Gastrocnemius medialis (tissue), 4 donors: Measurements from ENCODE around the gene LYPD6B. TPM values are rescaled to one million over a fixed set of nuclear protein-coding genes. Genes with fewer than 3 reads are reported as not detected.

Source experiments
- ATAC-seq, 2 donors: fragments of 150-250 bp; one replicate each; pipeline ENCODE4 v1.9.1; 2016
- DNase-seq, 2 donors: peaks; one replicate each; pipeline ENCODE4 v3.0.0-alpha.2; 2019
- H3K27ac ChIP-seq, 4 donors: fragments of 200-600 bp; sonication (generic); 1 replicate in 1 of 4; 2 replicates in 3 of 4; pipeline ENCODE4 v1.5.1; 2016 to 2018; ENCODE audit warnings: mild to moderate bottlenecking in 2 of 4, moderate library complexity in 1 of 4
- H3K27me3 ChIP-seq, 3 donors: fragments of 200-600 bp; sonication (generic) in 2 of 3; 1 replicate in 1 of 3; 2 replicates in 2 of 3; pipeline versions ENCODE4 v1.5.1 to v1.6.0; 2016 to 2019; ENCODE audit warnings: mild to moderate bottlenecking in 1 of 3, moderate library complexity in 1 of 3
- H3K36me3 ChIP-seq, 2 donors: fragments of 200-600 bp; sonication (generic) in 1 of 2; one replicate each; pipeline ENCODE4 v1.5.1; 2017 to 2018
- H3K4me1 ChIP-seq, 2 donors: fragments of 200-600 bp; sonication (generic) in 1 of 2; one replicate each; pipeline ENCODE4 v1.5.1; 2016 to 2017; ENCODE audit warnings: mild to moderate bottlenecking in 2 of 2
- H3K4me3 ChIP-seq, 4 donors: fragments of 200-600 bp; sonication (generic) in 3 of 4; 1 replicate in 1 of 4; 2 replicates in 3 of 4; pipeline ENCODE4 v1.5.1; 2016 to 2019; ENCODE audit warnings: mild to moderate bottlenecking in 2 of 4
- H3K9me3 ChIP-seq, 3 donors: fragments of 200-600 bp; sonication (generic) in 2 of 3; 1 replicate in 1 of 3; 2 replicates in 2 of 3; pipeline ENCODE4 v1.5.1; 2016 to 2019
- POLR2A ChIP-seq, 2 donors: fragments of 450-650 bp; IDR thresholded peaks; one replicate each; pipeline ENCODE4 v1.6.1; 2017; ENCODE audit warnings: antibody characterized with exemption in 2 of 2, mild to moderate bottlenecking in 2 of 2, moderate library complexity in 2 of 2
- in situ Hi-C, 4 donors: fragments of 200-750 bp; cut with MboI; loops; one replicate each; pipeline versions ENCODE4 v1.15.0 to v1.8.0; 2017; ENCODE audit warnings: low sequenced_read_pairs in 4 of 4
- intact Hi-C: fragments of 100-400 bp; cut with DNase I; formaldehyde crosslinking; loops from one replicate; pipeline ENCODE4 v1.15.1; 2023; ENCODE audit warnings: low total_unique reads
- total RNA-seq, 4 donors: library from RNA; depleted of rRNA; stranded (reverse); fragments of >200 nt; gene quantifications; one replicate each; pipeline versions ENCODE4 v1.1.0 to v1.2.3, GENCODE V29; 2016
- TF ChIP-seq, protein P1 (sequence below), 5 experiments: fragments of 450-650 bp in 3 of 5; fragments of 200-600 bp in 2 of 5; sonication (generic) in 2 of 5; IDR thresholded peaks in 4 of 5; conservative IDR thresholded peaks in 1 of 5; 1 replicate in 4 of 5; 2 replicates in 1 of 5; pipeline ENCODE4 v1.5.1; 2016 to 2019; ENCODE audit warnings: antibody characterized with exemption in 5 of 5, mild to moderate bottlenecking in 3 of 5, moderate library complexity in 3 of 5

LYPD6B gene
- total RNA-seq, 4 donors from 2014 or later, result not detected

DNA sequence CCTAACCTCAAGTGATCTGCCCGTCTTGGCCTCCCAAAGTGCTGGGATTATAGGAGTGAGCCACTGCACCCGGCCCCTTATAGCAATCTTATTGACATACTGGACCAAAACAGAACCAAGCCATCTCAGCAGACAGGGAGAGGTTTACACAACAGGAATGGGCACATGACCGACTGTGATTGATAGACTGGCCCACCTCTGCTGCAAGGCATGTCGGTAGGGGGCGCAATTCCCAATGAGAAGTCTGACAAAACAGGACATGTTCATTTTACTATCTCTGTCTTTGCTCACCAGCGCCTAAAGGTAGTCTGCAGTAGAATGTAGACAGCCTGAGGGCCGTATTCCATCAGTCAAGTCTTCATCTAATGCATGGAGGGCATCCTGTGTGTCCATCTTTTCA is 2.0 kb downstream of the LYPD6B start:
- in situ Hi-C loops (no loop called here), intact Hi-C loops (no loop called here)
- peaks cover 13 to 31% (median 30%) of the 10 kb centered on the region in 3 donors for H3K27me3 ChIP-seq
- H3K27ac ChIP-seq, result no peak overlapping the region
- TF ChIP-seq, protein P1, sequence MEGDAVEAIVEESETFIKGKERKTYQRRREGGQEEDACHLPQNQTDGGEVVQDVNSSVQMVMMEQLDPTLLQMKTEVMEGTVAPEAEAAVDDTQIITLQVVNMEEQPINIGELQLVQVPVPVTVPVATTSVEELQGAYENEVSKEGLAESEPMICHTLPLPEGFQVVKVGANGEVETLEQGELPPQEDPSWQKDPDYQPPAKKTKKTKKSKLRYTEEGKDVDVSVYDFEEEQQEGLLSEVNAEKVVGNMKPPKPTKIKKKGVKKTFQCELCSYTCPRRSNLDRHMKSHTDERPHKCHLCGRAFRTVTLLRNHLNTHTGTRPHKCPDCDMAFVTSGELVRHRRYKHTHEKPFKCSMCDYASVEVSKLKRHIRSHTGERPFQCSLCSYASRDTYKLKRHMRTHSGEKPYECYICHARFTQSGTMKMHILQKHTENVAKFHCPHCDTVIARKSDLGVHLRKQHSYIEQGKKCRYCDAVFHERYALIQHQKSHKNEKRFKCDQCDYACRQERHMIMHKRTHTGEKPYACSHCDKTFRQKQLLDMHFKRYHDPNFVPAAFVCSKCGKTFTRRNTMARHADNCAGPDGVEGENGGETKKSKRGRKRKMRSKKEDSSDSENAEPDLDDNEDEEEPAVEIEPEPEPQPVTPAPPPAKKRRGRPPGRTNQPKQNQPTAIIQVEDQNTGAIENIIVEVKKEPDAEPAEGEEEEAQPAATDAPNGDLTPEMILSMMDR (IDR thresholded peaks at IDR 0.05 in 4 of 5, conservative IDR thresholded peaks at IDR 0.05 in 1 of 5), result no peak
- TF ChIP-seq POLR2A (IDR thresholded peaks at IDR 0.05), result no peak
- H3K4me1 ChIP-seq, result no peaks in the 10 kb centered on the region
- DNase-seq (no peak), ATAC-seq (no peak)
- no peak overlapping the region for H3K4me3 ChIP-seq
- no peaks in the 10 kb centered on the region for H3K36me3 ChIP-seq
- no peaks in the 10 kb centered on the region for H3K9me3 ChIP-seq

DNA sequence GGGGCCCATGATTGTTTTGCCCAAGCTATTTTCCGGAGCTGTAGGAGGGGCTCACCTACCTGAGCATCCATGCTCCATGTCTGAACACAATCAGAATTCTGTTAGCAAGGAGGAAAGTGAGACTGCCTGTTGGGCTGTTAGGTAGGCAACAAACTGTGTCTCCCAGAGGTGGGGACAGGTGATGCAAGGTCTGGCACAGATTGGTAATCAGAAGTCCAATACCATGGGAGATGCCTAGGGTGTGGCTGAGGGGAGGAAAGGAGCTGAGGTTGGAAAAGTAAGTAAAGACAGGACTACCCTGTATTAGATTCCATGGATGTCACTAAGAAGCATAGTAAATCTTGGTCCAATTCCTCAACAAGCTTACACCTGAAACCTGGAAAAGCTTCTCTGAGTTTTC is 3.0 kb downstream of the LYPD6B start:
- Histone ChIP-seq H3K36me3 (no peaks in the 10 kb centered on the region), H3K4me1 (no peaks in the 10 kb centered on the region), H3K27ac (no peak overlapping the region), H3K4me3 (no peak overlapping the region), H3K27me3 (peaks cover 13 to 29% (median 27%) of the 10 kb centered on the region in 3 donors), H3K9me3 (no peaks in the 10 kb centered on the region)
- intact Hi-C loops, result no loop called here
- ATAC-seq (no peak), DNase-seq (no peak)
- TF ChIP-seq, protein P1 (IDR thresholded peaks at IDR 0.05 in 4 of 5, conservative IDR thresholded peaks at IDR 0.05 in 1 of 5), result no peak
- TF ChIP-seq POLR2A (IDR thresholded peaks at IDR 0.05), result no peak
- in situ Hi-C loops, result no loop called here

DNA sequence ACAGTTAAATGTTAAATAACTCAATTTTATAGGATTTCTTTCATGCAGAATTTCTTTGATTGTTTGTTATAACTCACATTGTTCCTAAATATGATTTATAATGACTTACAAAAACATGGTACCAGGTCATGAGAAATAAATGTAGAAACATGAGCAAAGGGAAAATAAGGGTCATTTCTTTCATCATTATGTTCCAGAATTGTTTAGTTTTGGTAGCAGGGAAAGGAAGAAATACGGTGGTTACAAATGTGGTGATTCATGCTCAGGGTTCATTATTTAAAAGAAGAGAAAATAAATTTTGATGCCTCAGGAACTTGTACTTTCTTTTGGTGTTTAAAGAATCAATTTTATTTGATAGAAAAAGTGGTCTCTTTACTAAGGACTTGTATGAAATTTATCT is 4.4 kb downstream of the LYPD6B start:
- TF ChIP-seq, protein P1 (IDR thresholded peaks at IDR 0.05 in 4 of 5, conservative IDR thresholded peaks at IDR 0.05 in 1 of 5), result no peak
- no peak for TF ChIP-seq POLR2A (IDR thresholded peaks at IDR 0.05)
- Histone ChIP-seq H3K27ac (no peak overlapping the region), H3K4me1 (no peaks in the 10 kb centered on the region), H3K4me3 (no peak overlapping the region), H3K27me3 (peaks cover 8 to 18% (median 18%) of the 10 kb centered on the region in 3 donors), H3K36me3 (no peaks in the 10 kb centered on the region), H3K9me3 (no peaks in the 10 kb centered on the region)
- in situ Hi-C loops (no loop called here), intact Hi-C loops (no loop called here)
- DNase-seq (no peak), ATAC-seq (no peak)

DNA sequence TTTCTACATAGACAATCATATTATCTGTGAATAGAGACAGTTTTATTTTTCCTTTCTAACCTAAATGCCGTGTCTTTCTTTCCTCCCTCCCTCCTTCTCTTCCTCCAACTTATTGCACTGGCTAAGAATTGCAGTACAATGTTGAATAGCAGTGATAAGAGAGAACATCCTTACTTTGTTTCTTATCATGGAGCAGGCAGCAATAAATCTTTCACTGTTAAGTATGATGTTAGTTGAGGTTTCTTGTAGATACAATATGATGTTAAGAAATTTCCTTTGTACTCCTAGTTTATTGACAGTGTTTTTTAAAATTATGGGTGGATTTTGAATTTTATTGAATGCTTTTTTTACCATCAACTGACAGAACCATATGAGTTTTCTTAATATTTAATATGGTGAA is 6.0 kb downstream of the LYPD6B start:
- DNase-seq (no peak), ATAC-seq (no peak)
- Histone ChIP-seq H3K4me1 (no peaks in the 10 kb centered on the region), H3K27ac (no peak overlapping the region), H3K36me3 (no peaks in the 10 kb centered on the region), H3K9me3 (no peaks in the 10 kb centered on the region), H3K27me3 (peaks cover 0 to 7% (median 6%) of the 10 kb centered on the region in 3 donors), H3K4me3 (no peak overlapping the region)
- in situ Hi-C loops, result no loop called here
- TF ChIP-seq, protein P1 (IDR thresholded peaks at IDR 0.05 in 4 of 5, conservative IDR thresholded peaks at IDR 0.05 in 1 of 5), result no peak
- no peak for TF ChIP-seq POLR2A (IDR thresholded peaks at IDR 0.05)
- intact Hi-C loops, result no loop called here

DNA sequence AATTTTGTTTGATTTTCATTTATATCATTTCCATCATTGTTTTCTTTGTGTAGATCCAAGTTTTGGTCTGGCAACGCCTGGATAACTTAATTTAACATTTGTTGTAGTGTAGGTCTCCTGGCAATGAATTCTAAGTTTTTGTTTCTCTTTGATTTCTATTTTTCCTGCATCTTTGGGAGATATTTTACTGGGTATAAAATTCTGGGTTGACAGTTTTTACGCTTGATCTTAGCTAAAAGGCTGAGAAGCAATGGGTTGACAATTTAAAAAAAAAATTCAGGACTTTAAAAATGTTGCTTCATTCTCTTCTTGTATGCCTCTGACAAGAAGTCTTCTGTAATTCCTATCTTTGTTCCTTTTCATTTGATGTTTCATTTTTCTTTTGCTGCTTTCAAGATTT is 8.6 kb downstream of the LYPD6B start:
- DNase-seq, result no peak
- Histone ChIP-seq H3K36me3 (no peaks in the 10 kb centered on the region), H3K4me1 (no peaks in the 10 kb centered on the region), H3K27ac (no peak overlapping the region), H3K9me3 (no peaks in the 10 kb centered on the region), H3K4me3 (no peak overlapping the region), H3K27me3 (no peaks in the 10 kb centered on the region)
- TF ChIP-seq, protein P1 (IDR thresholded peaks at IDR 0.05 in 4 of 5, conservative IDR thresholded peaks at IDR 0.05 in 1 of 5), result no peak
- TF ChIP-seq POLR2A (IDR thresholded peaks at IDR 0.05), result no peak
- intact Hi-C loops (no loop called here), in situ Hi-C loops (no loop called here)
- ATAC-seq, result no peak
